GM18868 (cell line): ENCODE results near the gene PCDH9.

ENCODE experiments used
- ATAC-seq: cut with Tn5 transposase; IDR thresholded peaks from one replicate; pipeline ENCODE4 v1.9.1; 2021; ENCODE audit warnings: mild to moderate bottlenecking, moderate library complexity; ENCODE audit not compliant: unreplicated experiment

The PCDH9 gene

DNA sequence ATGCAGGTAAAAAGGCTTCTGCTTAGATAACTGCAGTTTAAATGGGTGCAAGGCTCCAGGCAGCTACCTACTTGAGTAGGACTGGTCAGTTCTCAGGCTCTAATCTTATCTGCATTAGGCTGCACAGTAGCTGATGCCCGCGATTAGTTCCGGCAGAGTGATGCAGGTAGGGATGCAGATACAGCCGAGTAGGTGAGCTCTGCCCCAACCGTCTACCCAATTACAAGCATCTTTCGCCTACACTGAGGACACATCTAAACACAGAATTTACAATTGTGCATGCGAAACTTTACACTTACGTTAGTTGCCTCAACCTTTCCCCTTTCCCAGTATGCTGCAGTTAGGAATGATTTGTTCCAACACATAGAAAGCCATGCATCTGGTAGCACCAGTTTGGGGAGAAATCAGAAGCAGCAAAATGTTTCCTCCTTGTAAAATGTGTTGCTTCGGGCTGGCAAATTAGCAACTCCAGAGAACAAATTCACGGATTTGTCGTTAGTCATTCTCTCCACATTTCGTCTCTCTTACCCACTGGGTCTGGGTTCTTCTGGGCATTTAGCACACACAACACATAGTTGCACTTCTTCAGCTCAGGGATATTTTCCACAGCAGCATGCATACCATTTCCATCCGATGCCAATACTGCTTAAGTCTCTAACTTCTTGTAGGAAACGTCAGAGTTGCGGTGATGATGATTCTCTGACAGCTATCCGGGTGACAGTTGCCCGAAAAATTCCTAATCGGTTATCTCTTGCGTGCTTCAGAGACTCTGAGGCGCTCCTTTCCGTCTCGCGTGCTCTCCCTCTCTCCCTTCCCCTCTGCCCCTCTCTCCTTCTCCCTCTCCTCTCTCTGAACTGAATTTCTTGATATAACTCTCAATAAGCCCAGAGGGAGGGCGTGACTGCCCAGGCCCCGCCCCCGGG is at the start of gene PCDH9:
TSS of gene PCDH9 (minus strand) at position 856 of the 923 bp plus-strand sequence. CDS start 1,896 bp downstream, outside the sequence.
- ATAC-seq: peak; percentile 1

- no peak for ATAC-seq
Measured at GRCh38 chr13:67278235-67278634, 48.1 kb upstream of the PCDH9 start.

- no peak for ATAC-seq
Measured at GRCh38 chr13:67277581-67277980, 47.4 kb upstream of the PCDH9 start.

DNA sequence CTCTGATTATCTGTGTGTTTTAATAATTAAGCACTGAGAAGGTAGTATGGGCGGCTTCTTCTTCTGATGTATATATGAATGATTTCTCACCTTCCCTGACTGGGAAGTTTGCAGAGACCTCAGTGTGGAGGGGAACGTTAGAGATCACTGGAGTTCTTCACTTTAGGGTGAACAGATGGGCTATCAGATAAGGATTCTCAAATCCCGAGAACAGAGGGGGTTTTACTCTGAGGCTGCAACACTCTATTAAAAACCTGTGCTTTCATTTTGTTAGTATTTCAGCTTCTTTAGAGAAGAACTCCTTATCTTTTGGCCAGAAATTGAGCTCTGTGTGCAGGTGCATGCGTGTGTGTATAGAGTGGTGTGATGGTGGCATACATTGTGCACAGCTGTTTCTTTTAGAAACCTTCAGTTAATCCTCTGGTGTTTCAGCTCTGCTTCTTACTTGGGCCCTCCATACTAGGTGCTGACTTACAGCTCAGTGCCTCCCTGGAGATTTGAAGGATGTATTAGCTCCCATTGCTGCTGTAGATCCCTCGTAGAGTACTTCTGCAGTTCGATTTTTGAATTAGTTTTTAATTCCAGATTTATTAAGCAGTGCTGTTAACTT is 45.3 kb upstream of the PCDH9 start:
- no peak for ATAC-seq

GRCh38 chr13:67273001-67273400 is 42.9 kb upstream of the PCDH9 start:
- no peak for ATAC-seq

GRCh38 chr13:67267136-67267535 is 37.0 kb upstream of the PCDH9 start:
- no peak for ATAC-seq

- ATAC-seq: no peak
Measured at GRCh38 chr13:67259208-67259607, 29.1 kb upstream of the PCDH9 start.

DNA sequence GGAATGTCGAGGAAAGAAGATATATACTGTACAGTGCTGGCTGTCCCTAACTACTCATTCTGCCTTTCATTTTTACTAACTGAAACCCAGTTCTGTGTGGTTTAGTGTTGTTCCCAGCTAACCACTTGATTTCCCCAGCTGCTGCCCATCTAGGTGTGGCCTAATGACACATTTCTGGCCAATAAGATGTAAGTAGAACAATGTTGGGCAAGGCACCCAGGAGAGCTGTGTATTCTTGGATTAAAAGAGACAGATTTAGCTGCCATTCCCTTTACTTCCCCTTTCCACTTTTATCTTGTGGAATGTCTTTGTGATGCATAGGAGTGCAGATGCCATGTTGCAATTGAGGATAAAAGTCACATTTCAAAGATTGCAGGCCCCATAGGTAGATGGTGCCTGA is 28.3 kb upstream of the PCDH9 start:
- ATAC-seq: peak; percentile 79

GRCh38 chr13:67238861-67239260 is 8.7 kb upstream of the PCDH9 start:
- no peak for ATAC-seq

DNA sequence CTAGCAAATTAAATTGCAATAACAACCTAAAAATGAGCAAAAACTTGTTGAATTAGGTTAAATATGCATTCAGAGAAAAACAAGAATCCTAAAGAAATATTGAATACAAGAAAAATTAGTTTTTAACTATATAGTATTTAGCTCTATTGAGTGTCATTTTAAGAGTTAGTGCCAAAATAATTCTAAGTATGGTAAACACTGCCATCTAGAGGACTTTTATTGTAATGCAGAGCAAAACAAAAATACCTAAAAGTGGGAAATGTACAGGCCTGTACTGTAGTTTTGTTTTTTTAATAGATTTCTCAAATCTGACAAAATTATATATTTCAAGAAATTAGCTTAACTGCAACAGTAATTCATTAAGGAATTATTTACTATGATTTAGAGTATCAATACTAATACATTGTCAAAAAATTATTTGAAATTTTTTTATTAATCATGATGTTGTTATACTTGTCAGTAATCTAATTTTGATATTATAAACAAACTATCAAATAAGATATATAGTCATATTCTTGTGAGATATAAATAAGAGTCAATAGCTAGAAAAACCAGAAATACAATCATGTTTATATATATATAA is 8.2 kb upstream of the PCDH9 start:
- peak; percentile 89 for ATAC-seq

DNA sequence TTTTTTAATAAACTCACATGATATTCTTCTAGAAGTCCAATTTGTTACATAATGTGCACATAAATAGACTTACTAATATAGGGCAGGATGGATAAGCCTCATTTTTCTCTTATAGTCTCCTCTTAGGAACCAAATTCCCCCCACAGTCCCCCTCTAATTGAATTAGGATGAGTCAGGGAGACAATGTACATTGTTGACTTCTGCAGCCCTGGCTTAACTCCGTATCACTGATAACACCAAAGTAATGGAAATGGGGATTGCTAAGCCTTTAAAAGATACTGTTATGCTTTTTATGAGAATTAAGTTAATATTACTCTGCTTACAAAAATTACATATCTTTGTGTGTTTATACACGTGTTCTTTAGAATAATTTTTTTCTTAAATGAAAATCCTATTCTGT is 5.1 kb upstream of the PCDH9 start:
- ATAC-seq: no peak

- no peak for ATAC-seq
Measured at GRCh38 chr13:67232384-67232783, 2.2 kb upstream of the PCDH9 start.

DNA sequence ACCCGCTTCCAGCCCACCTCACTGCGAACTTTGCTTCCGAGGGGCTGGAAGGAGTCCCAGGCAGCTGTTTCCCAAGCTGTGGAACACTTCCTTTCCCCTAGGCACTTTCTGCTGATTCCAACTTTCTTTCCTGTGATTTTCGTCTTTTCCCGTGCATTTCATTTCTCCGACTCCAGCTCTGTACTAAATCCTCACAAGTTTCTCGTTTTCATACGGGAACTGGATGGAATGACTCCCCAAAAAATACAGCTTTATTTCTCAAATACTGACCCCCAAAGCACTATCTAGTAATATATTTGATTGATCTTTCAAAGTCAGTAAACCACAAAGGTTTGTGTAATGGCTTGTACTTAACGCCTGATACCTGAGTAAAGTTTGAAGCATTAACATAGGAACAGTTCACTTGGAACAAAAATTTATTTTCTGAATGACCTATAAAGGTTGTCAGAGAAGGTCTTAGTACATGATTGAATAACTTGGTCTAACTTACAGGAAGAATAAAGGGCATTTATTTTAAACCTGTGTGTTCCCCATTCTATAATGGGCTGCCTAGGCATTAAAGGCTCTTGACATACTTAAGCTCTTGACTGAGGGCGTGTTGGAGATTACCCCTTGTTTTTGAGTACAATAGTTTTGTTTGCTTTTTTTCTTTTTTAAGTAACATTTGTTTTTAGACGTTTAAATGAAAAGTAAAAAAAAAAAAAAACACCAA is 1.3 kb upstream of the PCDH9 start:
- ATAC-seq: no peak

DNA sequence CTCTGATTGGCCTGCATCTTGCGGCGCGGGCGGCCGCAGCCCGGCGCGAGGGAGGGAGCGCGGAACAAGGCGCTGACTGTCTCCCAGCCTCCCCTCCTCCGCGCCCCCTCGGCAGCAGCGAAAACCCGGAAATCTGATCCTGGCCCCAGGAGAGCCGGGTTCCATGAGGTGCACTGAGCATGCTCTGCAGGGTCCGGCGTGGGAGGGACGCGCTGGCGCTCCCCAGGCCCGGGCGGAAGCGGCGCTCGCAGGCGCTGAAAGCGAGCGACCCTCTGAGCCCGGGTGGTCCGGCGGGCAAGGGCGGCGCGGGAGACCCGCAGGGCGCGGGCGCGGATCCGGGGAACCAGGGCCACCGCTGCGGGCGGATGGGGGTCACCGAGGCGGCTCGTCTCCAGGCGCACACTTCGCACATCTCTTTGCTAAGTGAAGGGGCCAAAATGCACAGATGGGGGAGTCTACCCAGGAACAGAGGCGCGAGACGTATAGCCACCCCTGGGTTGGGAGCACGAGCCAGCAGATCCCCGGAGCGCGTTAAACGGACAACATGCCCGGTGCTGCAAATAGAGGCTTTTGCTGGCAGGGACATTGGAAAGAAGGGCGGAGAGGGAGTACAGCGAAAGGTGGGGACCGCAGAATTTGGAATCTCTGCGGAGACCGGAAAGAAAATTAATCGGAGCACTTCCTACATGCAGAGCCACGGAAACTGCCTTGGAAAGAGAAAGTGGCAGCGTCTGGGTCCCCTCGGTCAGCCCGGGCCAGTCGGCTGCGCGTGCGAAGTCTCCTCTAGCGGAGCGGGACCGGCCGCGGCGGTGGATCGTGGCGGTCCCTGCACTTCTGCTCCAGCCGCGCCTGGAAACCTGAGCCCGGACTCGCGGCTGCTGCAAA is 510 bp upstream of the PCDH9 start:
- peak; percentile 98 for ATAC-seq

DNA sequence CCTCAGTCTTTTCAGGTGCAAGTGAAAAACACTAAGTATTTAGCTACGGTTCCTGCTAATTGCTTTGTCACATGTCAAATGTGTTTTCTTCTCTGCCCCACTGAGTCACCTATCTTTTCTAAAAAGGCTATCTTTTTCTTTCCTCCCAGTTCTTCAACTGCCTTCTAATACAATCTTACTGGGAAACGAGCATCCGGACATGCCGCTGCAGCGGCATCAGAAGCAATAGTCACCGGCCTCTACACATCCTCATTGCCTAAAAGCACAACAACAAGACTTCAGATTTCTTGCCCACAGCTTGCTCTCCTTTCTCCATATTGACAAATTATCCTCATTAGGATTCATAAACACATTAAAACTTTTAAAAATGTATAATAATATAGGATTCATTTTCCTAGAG is 1.2 kb downstream of the PCDH9 start:
- no peak for ATAC-seq

GRCh38 chr13:67228031-67228430 is 2.1 kb downstream of the PCDH9 start:
- ATAC-seq: no peak

DNA sequence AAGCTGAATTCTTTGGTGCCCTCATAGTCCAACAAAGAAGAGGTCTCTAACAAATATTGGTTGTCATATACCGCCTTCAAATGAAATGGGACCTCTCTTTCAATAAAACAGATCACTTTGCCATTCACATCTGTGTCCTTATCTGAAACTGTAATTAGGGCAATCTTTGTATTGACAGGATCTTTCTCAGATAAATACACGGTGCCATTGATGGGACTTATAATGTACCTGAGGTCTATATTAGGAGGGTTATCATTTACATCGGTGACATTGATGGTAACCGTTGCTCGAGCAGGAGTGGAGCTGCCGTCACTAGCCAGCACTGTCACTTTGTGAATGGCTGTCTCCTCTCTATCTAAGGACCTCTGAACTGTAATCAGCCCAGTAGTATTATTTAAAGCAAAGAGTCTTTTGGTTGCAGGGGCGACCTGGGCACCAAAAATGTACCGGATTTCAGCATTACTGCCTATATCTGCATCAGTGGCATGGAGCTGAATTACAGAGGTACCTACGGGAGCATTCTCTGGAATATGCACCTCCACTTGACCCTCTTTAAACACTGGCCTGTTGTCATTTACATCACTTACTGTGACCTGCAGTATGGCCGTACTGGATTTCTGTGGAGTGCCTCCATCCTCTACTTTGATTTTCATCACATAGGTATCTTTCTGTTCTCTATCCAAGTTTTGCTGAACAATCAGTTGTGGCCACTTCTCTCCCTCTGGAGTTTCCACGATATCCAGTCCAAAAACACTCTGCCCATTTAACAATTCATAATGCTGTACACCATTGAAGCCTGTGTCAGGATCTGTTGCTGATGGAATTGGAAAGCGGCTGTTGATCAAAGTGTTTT is 2.8 kb downstream of the PCDH9 start:
- no peak for ATAC-seq

DNA sequence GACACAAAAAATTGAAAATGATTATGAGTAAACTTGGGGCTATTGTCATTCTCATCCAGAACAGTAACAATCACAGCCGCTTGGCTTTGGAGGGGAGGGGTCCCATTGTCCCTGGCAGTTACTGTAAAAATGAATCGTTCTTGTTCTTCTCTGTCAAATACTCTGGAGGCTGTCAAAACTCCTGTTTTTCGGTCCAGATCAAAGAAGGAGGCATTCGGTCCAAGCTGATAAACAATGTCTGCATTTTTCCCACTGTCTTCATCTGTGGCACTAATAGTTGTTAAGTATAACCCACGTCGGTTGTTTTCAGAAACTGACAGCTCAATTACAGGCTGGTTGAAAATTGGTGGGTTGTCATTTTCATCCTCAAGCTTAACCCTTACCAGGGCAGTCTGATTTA is 3.4 kb downstream of the PCDH9 start:
- ATAC-seq: no peak
